ENCODE results near the gene CD70. TPM values are rescaled to one million over a fixed set of nuclear protein-coding genes. Genes with fewer than 3 reads are reported as not detected.

Gene CD70
- total RNA-seq, 2 donors from 2014 or later = not detected

Other genes with a start within 250 kb of the CD70 start
- 100 to 1,000 TPM in 1 of 2 donors, 10 to 100 TPM in 1; 83.7 to 104 TPM for gene CLPP, start 229.6 kb downstream of the CD70 start, total RNA-seq
- gene ALKBH7, start 218.4 kb downstream of the CD70 start, total RNA-seq = 10 to 100 TPM; 71.7 to 93.7 TPM
- under 1 TPM; 0.82 to 0.98 TPM for gene PSPN, start 215.2 kb downstream of the CD70 start, total RNA-seq
- 10 to 100 TPM; 23.7 to 33.0 TPM for gene GTF2F1, start 198.0 kb downstream of the CD70 start, total RNA-seq
- gene KHSRP, start 166.3 kb downstream of the CD70 start, total RNA-seq = 10 to 100 TPM; 55.3 to 95.7 TPM
- not detected for gene SLC25A41, start 157.4 kb downstream of the CD70 start, total RNA-seq
- gene SLC25A23, start 131.4 kb downstream of the CD70 start, total RNA-seq = 100 to 1,000 TPM in 1 of 2 donors, 10 to 100 TPM in 1; 88.7 to 103 TPM
- gene CRB3, start 126.9 kb downstream of the CD70 start, total RNA-seq = 1 to 10 TPM in 1 of 2 donors, under 1 TPM in 1; 0.33 to 2.5 TPM
- gene DENND1C, start 109.4 kb downstream of the CD70 start, total RNA-seq = under 1 TPM; 0.30 to 0.75 TPM
- gene TUBB4A, start 88.8 kb downstream of the CD70 start, total RNA-seq = 1 to 10 TPM in 1 of 2 donors, under 1 TPM in 1; 0.83 to 2.3 TPM
- under 1 TPM in 1 of 2 donors, not detected in 1; 0.43 TPM for gene TNFSF9, start 60.1 kb downstream of the CD70 start, total RNA-seq
- 1 to 10 TPM in 1 of 2 donors, under 1 TPM in 1; 0.63 to 1.3 TPM for gene TNFSF14, start 79.0 kb upstream of the CD70 start, total RNA-seq
- 1,000 to 10,000 TPM in 1 of 2 donors, 100 to 1,000 TPM in 1; 419 to 1,709 TPM for gene C3, start 129.5 kb upstream of the CD70 start, total RNA-seq
- 10 to 100 TPM; 40.3 to 41.3 TPM for gene GPR108, start 146.4 kb upstream of the CD70 start, total RNA-seq
- gene TRIP10, start 148.5 kb upstream of the CD70 start, total RNA-seq = 10 to 100 TPM; 39.6 to 65.3 TPM
- not detected for gene SH2D3A, start 176.3 kb upstream of the CD70 start, total RNA-seq
- 1 to 10 TPM in 1 of 2 donors, under 1 TPM in 1; 0.52 to 1.4 TPM for gene VAV1, start 181.6 kb upstream of the CD70 start, total RNA-seq

Data from right atrium auricular region (tissue), 2 donors.